ENCODE results near the gene TUBA3E.
"Not testable (repeated sequence)": the region's sequence is repeated elsewhere in the genome, so short reads cannot be mapped to it uniquely, and the experiment has no call there.

TUBA3E gene

GRCh38 chr2:130190237-130190636 lies 8.0 kb downstream of the TUBA3E start:
- DNase-seq, result no peak

- DNase-seq, result not testable (repeated sequence)
These were observed 9.3 kb downstream of the TUBA3E start for GRCh38 chr2:130188958-130189357.

GRCh38 chr2:130187859-130188792 lies 10.1 kb downstream of the TUBA3E start:
- not testable (repeated sequence) for DNase-seq

- DNase-seq, result no peak
These were observed 11.0 kb downstream of the TUBA3E start for GRCh38 chr2:130187268-130187667.

- no peak for DNase-seq
These were observed 11.8 kb downstream of the TUBA3E start for GRCh38 chr2:130186391-130186790.

- DNase-seq, result no peak
These were observed 12.3 kb downstream of the TUBA3E start for GRCh38 chr2:130185896-130186295.

- DNase-seq, result no peak
These were observed 12.8 kb downstream of the TUBA3E start for GRCh38 chr2:130185436-130185835.

- DNase-seq, result no peak
These were observed 14.5 kb downstream of the TUBA3E start for GRCh38 chr2:130183512-130184373.

GRCh38 chr2:130182826-130183511 lies 15.3 kb downstream of the TUBA3E start:
- DNase-seq, result not testable (repeated sequence)

- DNase-seq, result peak; percentile 86 to 91
These were observed 16.2 kb downstream of the TUBA3E start, which contains the start of gene MZT2B for GRCh38 chr2:130181880-130182682. Gene MZT2B, plus strand, starts transcription at chr2:130182262. Its CDS starts 21 bp downstream, at chr2:130182283.

- DNase-seq, result peak; percentile 97 to 98
These were observed 16.8 kb downstream of the TUBA3E start, which contains the start of gene SMPD4 for GRCh38 chr2:130181325-130181879. Gene SMPD4, minus strand, starts transcription at chr2:130181602. Its CDS starts 5,010 bp downstream, at chr2:130176592.

GRCh38 chr2:130180404-130181324 lies 17.6 kb downstream of the TUBA3E start:
- DNase-seq, result not testable (repeated sequence)

GRCh38 chr2:130174866-130175265 lies 23.4 kb downstream of the TUBA3E start:
- DNase-seq, result not testable (repeated sequence)

GRCh38 chr2:130169896-130170295 lies 28.3 kb downstream of the TUBA3E start:
- DNase-seq, result no peak

- not testable (repeated sequence) for DNase-seq
These were observed 29.1 kb downstream of the TUBA3E start for GRCh38 chr2:130169163-130169562.

GRCh38 chr2:130166611-130167010 lies 31.6 kb downstream of the TUBA3E start:
- DNase-seq, result not testable (repeated sequence)

GRCh38 chr2:130165293-130166016 lies 32.8 kb downstream of the TUBA3E start:
- DNase-seq, result no peak

GRCh38 chr2:130162968-130163367 lies 35.3 kb downstream of the TUBA3E start:
- DNase-seq, result no peak

- DNase-seq, result not testable (repeated sequence)
These were observed 35.8 kb downstream of the TUBA3E start for GRCh38 chr2:130162486-130162885.

Measured in stimulated activated CD4-positive, alpha-beta T cell treated with anti-CD3 and anti-CD28 coated beads, Interleukin-4, amount 100 ng/mL, for 4 hours (primary cell).